ENCODE results near the gene SLIT3. TPM values are rescaled to one million over a fixed set of nuclear protein-coding genes. Genes with fewer than 3 reads are reported as not detected.

SLIT3 gene
- total RNA-seq, 2 experiments from 2014 or later = 0.20 to 0.43 TPM

DNA sequence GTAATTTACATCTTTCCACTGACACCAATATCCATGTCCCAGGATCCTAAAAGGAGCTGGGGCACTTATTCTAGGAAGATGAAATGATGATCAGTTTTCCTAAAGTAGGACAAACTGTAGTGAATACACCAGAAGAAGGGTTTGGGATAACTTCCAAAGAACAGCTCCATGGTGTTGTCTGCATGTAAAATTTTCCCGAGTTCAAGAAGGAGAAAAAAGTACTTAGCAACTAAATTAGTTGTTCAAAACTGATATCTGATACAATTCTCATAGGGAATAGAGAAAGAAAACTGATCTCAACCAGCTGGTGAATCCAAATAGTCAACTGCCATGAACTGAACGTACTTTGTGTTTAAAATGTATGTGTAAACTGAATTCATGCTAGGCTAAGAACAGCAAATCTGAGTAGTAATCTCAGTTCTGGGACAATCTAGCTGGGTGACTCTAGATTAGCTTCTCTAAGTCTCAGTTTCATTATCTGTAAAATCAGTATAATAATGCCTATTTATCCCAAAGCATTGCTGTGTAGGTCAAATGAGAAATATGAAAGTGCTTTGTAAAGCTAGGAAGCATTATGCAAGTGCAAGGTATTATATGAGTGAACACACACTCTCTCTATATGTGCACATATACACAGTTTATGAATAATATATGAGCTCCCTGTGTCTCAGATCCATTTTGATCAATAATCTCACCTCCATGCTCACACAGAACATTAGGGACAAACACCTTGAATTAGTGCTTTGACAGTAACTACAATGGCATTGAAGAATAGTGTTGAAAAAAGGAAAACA is 357.7 kb downstream of the SLIT3 start:
- H3K9me3 Mint-ChIP-seq = no peaks in the 10 kb centered on the region
- no peak for DNase-seq
- H3K4me3 Mint-ChIP-seq = no peak overlapping the region
- no peaks in the 10 kb centered on the region for H3K36me3 Mint-ChIP-seq
- H3K4me1 Mint-ChIP-seq = peaks cover 4% of the 10 kb centered on the region
- H3K27ac Mint-ChIP-seq = no peak overlapping the region
- no peaks in the 10 kb centered on the region for H3K27me3 Mint-ChIP-seq

DNA sequence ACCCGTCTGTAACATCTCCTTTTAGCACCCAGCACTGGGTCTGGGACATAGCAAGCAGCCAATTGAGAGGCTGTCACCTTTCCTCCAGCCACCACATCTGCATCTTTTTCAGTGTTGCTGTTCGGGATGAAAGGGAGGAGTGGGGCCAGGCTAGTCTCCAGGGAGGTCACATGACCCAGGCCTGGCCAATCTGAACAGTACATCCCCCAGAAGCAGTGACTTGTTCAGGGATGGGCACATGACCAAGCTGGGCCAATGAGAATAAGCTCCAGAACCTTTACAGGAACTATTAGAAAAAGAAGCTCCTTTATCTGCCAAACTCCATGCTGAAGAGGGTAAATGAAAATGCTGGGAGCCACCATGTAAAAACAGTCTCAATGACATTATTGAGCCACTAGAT is 359.0 kb downstream of the SLIT3 start:
- Mint-ChIP-seq H3K27me3 (peaks cover 4% of the 10 kb centered on the region), H3K9me3 (no peaks in the 10 kb centered on the region), H3K4me1 (peaks cover 3% of the 10 kb centered on the region), H3K36me3 (no peaks in the 10 kb centered on the region), H3K27ac (no peak overlapping the region), H3K4me3 (no peak overlapping the region)
- DNase-seq = no peak

GRCh38 chr5:168940712-168941111 is 360.2 kb downstream of the SLIT3 start:
- H3K27me3 Mint-ChIP-seq = peaks cover 4% of the 10 kb centered on the region
- H3K4me1 Mint-ChIP-seq = peaks cover 2% of the 10 kb centered on the region

DNA sequence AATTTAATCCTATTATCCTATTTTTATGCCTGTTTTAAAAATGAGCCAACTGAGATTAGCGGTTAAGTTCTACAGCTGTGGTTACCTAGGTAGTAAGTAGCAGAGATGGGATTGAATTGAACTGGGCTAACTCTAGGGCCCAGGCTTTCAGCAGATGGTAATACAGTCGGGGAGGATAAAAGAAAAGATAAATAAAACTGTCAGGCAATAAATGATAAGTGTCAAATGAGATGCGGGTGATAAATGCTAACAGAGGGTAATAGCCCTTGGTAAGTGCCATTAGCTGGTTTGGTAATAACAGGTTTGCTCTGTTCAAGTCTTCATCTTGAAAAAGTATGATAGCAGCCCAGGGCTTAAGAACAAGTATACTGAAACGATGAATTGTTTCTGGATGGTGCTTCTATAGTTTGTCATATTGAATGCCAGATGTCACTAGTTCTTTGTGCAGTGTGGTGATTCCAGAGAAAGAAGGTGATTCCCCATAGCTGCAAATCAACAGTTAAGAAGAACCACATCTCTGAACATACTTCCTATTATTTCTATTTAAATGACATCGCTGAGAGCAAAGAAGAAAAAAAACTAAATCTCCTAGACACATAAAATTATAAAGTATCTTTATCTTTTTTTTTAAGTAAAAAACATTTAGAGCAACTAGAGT is 360.9 kb downstream of the SLIT3 start:
- H3K36me3 Mint-ChIP-seq = no peaks in the 10 kb centered on the region
- H3K9me3 Mint-ChIP-seq = no peaks in the 10 kb centered on the region
- DNase-seq = no peak
- H3K27ac Mint-ChIP-seq = no peak overlapping the region
- peaks cover 4% of the 10 kb centered on the region for H3K27me3 Mint-ChIP-seq
- no peak overlapping the region for H3K4me3 Mint-ChIP-seq
- peaks cover 2% of the 10 kb centered on the region for H3K4me1 Mint-ChIP-seq

More at GRCh38 chr5:168940712-168941111, 360.2 kb downstream of the SLIT3 start:
- Mint-ChIP-seq H3K9me3 (no peaks in the 10 kb centered on the region), H3K27ac (no peak overlapping the region), H3K4me3 (no peak overlapping the region), H3K36me3 (no peaks in the 10 kb centered on the region)
- DNase-seq = no peak

DNA sequence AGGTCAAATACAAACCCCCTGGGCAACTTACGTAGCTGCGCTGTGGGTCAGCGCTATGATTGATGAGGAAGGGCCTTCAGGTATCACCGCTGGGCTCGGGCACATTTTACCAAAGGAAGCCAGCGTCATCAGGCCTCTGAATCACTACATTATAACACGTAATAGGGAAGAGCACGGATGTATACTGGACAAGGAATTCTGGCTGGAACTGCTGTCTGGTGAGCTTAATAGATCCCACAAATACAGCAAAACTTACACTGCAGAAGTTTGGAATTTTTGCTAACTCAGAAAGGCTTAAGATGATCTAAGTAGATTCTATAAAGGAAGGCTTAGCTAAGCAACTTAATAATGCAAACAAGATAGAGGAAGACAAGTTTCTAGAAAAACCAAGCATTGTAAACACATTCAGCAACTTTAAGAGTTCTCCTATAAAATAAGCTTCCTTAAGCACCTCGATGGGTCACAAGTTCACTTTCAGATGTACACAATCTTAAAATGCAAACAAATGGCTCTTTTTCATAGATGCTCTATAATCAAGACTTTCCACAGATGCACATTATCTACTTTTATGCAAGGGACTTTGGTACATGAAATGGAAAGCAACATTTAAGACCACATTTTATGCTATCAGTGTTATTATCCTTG is 361.7 kb downstream of the SLIT3 start:
- peaks cover 2% of the 10 kb centered on the region for H3K4me1 Mint-ChIP-seq
- H3K9me3 Mint-ChIP-seq = no peaks in the 10 kb centered on the region
- peaks cover 4% of the 10 kb centered on the region for H3K27me3 Mint-ChIP-seq
- no peak overlapping the region for H3K4me3 Mint-ChIP-seq
- no peak overlapping the region for H3K27ac Mint-ChIP-seq
- H3K36me3 Mint-ChIP-seq = no peaks in the 10 kb centered on the region
- DNase-seq = no peak

- H3K4me3 Mint-ChIP-seq = no peak overlapping the region
- H3K27ac Mint-ChIP-seq = no peak overlapping the region
- DNase-seq = no peak
- H3K27me3 Mint-ChIP-seq = peaks cover 12% of the 10 kb centered on the region
- no peaks in the 10 kb centered on the region for H3K36me3 Mint-ChIP-seq
- H3K4me1 Mint-ChIP-seq = no peaks in the 10 kb centered on the region
- no peaks in the 10 kb centered on the region for H3K9me3 Mint-ChIP-seq
Observed at GRCh38 chr5:168936511-168936910, 364.4 kb downstream of the SLIT3 start.

DNA sequence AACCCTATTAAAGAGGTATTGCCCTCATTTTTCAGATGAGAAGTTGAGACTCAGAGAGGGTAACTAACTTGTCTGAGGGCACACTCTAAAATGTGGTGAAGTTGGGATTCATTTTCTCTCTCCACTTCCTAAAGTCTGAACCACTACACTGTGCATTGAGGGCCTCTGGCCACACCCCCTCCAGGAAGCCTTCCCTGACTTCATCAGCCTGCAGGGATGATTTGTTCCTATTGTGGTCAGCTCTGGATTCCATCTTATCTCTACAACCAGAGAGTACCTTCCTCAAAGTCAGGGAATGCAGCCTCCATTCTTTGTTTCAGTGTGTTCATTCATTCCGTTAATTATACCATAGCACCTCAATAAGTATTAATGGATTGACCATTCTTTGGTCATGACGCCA is 365.8 kb downstream of the SLIT3 start:
- Mint-ChIP-seq H3K9me3 (no peaks in the 10 kb centered on the region), H3K27me3 (peaks cover 12% of the 10 kb centered on the region), H3K4me3 (no peak overlapping the region), H3K27ac (no peak overlapping the region), H3K36me3 (no peaks in the 10 kb centered on the region), H3K4me1 (no peaks in the 10 kb centered on the region)
- DNase-seq = no peak

DNA sequence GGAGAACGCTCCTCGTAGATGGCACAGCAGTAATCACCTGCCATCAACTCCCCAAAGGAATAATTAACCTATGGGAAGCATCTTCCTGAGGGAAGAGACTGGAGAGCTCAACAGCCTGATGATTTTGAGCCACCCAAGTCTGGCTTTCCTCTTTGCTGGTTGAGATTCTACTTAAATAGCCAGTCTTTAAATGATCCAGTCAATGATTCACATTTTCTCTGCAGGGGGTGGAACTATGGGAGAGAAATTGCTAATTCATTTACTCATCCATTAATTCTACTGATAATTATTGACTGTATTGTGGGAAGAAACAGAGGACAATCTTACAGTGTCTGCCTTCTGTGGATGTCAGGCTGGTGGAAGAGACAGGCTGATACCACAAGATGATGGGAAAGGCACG is 366.8 kb downstream of the SLIT3 start:
- Mint-ChIP-seq H3K27ac (no peak overlapping the region), H3K4me3 (no peak overlapping the region), H3K9me3 (no peaks in the 10 kb centered on the region), H3K27me3 (peaks cover 12% of the 10 kb centered on the region), H3K36me3 (no peaks in the 10 kb centered on the region), H3K4me1 (no peaks in the 10 kb centered on the region)
- DNase-seq = no peak

DNA sequence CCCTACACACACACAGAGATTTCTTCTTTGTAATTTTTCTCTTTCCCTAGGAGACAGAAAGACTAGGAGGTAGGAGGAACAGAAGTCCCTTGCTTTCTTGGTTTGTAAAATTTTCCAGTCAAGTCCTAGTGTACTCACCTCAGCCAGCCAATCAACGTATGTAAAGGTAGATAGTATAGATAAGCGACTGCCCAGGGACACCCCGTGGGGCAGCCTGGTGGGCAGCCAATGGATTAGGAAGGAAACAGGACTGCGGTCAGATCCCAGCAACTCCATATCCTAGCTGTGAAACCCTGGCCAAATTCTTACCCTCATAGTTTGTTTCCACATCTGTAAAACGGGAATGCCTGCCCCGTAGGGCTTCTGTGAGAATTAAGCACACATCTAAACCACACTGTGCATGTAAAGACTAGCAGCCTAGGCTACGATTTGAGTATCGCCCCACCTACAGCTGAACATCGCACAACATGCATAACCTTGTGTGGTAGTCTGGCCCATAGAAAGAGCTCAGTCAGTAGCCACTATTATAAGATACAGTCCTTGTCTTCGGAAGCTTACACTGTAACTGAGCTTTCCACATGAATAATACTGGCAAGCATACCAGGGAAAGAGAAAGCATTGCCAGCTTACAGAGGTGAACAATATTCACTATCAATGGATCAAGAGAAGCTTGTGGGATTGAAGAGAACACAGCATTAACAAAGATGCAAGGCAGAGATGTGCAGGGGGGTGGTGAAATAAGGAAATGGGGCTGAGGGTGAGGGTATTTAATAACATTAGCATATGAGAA is 368.3 kb downstream of the SLIT3 start:
- Mint-ChIP-seq H3K4me1 (no peaks in the 10 kb centered on the region), H3K36me3 (no peaks in the 10 kb centered on the region), H3K9me3 (no peaks in the 10 kb centered on the region), H3K27ac (no peak overlapping the region), H3K4me3 (no peak overlapping the region), H3K27me3 (peaks cover 17% of the 10 kb centered on the region)
- DNase-seq = no peak

DNA sequence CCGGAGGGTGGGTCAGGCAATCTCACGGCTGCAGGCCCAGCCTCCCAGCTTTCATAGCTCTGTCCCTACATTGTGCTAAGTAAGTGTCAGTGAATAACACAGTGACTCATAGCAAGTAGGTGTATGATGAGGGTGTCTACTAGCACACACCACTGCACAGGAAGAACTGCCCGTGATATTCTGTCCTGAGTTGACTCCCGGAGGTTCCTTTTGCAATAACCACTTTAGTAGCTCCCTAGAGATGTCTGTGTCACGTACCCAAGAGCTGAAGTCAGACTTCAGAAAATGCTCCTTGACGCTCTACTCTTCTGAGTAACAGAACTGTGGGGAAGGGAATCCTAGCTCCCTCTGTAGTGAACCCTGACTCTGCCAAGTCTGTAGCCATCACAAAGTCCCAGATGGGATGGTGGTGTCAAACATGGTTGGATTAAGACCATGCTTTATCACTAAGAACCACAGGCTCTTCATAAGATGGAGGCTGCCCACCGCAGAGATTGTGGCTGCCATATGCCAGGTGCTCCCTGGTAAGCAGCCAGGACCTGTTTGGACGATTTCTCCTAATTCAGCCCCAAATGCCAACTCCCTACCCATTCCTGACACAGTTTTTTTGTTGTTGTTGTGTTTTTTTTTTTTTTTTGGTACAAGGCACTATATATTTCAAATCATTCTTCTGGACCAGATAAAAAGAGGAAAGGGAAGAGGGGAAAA is 369.1 kb downstream of the SLIT3 start:
- no peak for DNase-seq
- Mint-ChIP-seq H3K27me3 (peaks cover 14% of the 10 kb centered on the region), H3K4me1 (no peaks in the 10 kb centered on the region), H3K4me3 (no peak overlapping the region), H3K36me3 (no peaks in the 10 kb centered on the region), H3K9me3 (no peaks in the 10 kb centered on the region), H3K27ac (no peak overlapping the region)

DNA sequence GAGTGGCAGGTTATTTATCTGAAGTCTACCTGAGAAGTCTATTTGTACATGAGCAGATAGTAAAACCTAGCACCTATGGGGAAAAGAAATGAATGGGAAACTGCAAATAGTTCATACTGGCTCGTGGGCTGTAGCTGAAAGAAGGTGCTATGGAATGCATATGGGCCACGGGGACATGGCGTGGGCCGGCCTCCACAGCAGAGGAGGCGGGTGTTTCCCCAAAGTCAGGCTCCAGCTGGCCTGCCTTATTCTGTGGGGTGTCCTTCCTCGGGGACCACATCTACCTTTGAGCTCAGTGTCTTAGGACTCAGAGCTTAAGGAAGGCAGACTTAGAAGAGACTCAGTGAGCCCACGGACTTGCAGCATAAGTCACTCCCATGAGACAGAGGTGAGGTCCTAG is 371.3 kb downstream of the SLIT3 start:
- DNase-seq = no peak
- Mint-ChIP-seq H3K4me1 (no peaks in the 10 kb centered on the region), H3K36me3 (no peaks in the 10 kb centered on the region), H3K9me3 (no peaks in the 10 kb centered on the region), H3K27ac (no peak overlapping the region), H3K27me3 (peaks cover 14% of the 10 kb centered on the region), H3K4me3 (no peak overlapping the region)

DNA sequence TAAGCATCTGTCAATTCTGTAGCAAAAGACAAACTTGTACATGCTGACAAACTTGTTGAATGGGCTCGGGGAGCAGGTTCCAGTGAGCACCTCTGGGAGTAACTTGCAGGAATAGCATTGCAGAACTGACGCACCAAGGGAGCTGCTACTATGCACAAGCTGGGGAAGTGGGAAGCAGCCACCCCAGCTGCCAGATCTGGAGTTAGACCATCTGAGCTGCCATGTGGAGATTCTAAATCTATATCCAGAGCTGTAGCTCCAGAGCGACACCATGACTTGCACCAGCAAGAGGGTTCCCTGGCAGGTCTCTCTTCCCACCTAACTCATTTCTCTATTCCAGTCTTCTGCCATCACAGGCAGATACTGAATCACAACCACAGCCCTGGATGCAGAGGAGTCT is 375.8 kb downstream of the SLIT3 start:
- DNase-seq = no peak
- Mint-ChIP-seq H3K4me3 (no peak overlapping the region), H3K36me3 (no peaks in the 10 kb centered on the region), H3K27me3 (peaks cover 29% of the 10 kb centered on the region), H3K4me1 (no peaks in the 10 kb centered on the region), H3K9me3 (no peaks in the 10 kb centered on the region), H3K27ac (no peak overlapping the region)

GRCh38 chr5:168921147-168921866 is 379.6 kb downstream of the SLIT3 start:
- Mint-ChIP-seq H3K4me3 (no peak overlapping the region), H3K4me1 (no peaks in the 10 kb centered on the region), H3K27me3 (peaks cover 45% of the 10 kb centered on the region), H3K27ac (no peak overlapping the region), H3K9me3 (no peaks in the 10 kb centered on the region), H3K36me3 (no peaks in the 10 kb centered on the region)
- DNase-seq = no peak
